Measurements from ENCODE around the gene SPATA13.

DNA sequence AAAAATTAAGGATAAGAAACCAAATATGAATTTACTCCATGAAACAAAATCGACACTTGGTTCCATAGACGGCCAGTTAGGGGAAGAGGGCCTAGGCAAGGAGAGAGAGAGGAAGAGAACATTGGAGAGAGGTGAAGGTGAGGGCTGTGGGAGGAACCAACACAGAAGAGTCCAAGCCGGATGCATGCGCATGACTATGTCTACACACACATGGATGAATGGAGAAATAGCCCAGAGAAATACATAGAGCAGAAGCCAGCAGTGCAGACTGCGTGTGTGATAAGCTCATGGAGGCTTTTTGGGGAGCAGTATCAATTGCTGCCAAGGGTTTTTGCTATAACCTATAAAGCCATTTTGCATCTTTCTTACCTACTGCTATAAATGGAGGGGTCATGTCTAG, 81.6 kb downstream of the SPATA13 start:
- no peak for TF ChIP-seq CTCF (conservative IDR thresholded peaks at IDR 0.05 in 1 of 2, IDR thresholded peaks at IDR 0.05 in 1 of 2; ENCODE audit: extremely low read depth in 1 of 2, insufficient read depth in 1 of 2, low read depth in 1 of 2, low read length in 2 of 2)
- TF ChIP-seq EZH2 (IDR thresholded peaks at IDR 0.05; ENCODE audit: borderline replicate concordance, low read length) = no peak
